Lower leg skin (tissue), 4 donors: ENCODE measurements around the gene TENM4. TPM values are rescaled to one million over a fixed set of nuclear protein-coding genes. Genes with fewer than 3 reads are reported as not detected.

Experiments used
- DNase-seq, 2 donors: peaks; one replicate each; pipeline ENCODE4 v3.0.0-alpha.2; 2019; ENCODE audit warnings: low spot score in 2 of 2
- H3K4me3 ChIP-seq: fragments of 200-600 bp; sonication (generic); 2 replicates; pipeline ENCODE4 v1.5.1; 2017; ENCODE audit warnings: mild to moderate bottlenecking, low read depth; ENCODE audit not compliant: poor library complexity, severe bottlenecking
- POLR2A ChIP-seq, 2 donors: fragments of 450-650 bp; IDR thresholded peaks; one replicate each; pipeline ENCODE4 v1.6.1; 2016 to 2017; ENCODE audit warnings: antibody characterized with exemption in 2 of 2, mild to moderate bottlenecking in 1 of 2, moderate library complexity in 1 of 2
- WGBS, 2 donors: methylation state at CpG; one replicate each; pipeline ENCODE4 v1.1.5; 2018; 5-methylcytosine and 5-hydroxymethylcytosine counted together
- intact Hi-C: fragments of 100-400 bp; cut with DNase I; formaldehyde crosslinking; loops from one replicate; pipeline ENCODE4 v1.15.0; 2023; ENCODE audit warnings: low total_unique reads
- total RNA-seq, 4 donors: library from RNA; depleted of rRNA; stranded (reverse); fragments of >200 nt; gene quantifications; one replicate each; pipeline ENCODE4 v1.1.0, GENCODE V29; 2016
- TF ChIP-seq, protein P1 (sequence below), 3 donors: fragments of 450-650 bp; IDR thresholded peaks; one replicate each; pipeline ENCODE4 v1.5.1; 2016; ENCODE audit warnings: antibody characterized with exemption in 3 of 3, mild to moderate bottlenecking in 3 of 3, moderate library complexity in 2 of 3

TENM4 gene
- total RNA-seq, 4 donors from 2014 or later: 34.4 to 41.1 (median 36.6) TPM

DNA sequence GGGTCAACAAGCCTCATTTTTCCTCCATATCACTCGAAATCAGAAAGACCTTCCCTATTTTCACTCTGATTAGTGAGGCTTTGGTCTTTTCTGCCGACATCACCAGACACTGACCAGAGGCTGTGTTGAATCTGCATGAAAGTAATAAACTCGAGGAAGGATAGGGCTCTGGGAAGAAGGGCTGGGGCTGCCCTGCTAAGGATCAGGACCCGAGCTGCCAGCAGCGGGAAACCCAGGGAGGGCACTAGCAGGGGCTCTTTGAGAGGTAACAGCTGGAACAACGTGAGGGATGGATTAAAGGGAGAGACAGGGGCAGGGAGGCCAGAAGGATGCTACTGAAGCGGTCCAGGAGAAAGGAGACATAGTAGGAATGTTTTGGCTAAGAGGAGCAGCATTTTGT lies 488.7 kb downstream of the TENM4 start:
- intact Hi-C loops: no loop called here
- TF ChIP-seq, protein P1, sequence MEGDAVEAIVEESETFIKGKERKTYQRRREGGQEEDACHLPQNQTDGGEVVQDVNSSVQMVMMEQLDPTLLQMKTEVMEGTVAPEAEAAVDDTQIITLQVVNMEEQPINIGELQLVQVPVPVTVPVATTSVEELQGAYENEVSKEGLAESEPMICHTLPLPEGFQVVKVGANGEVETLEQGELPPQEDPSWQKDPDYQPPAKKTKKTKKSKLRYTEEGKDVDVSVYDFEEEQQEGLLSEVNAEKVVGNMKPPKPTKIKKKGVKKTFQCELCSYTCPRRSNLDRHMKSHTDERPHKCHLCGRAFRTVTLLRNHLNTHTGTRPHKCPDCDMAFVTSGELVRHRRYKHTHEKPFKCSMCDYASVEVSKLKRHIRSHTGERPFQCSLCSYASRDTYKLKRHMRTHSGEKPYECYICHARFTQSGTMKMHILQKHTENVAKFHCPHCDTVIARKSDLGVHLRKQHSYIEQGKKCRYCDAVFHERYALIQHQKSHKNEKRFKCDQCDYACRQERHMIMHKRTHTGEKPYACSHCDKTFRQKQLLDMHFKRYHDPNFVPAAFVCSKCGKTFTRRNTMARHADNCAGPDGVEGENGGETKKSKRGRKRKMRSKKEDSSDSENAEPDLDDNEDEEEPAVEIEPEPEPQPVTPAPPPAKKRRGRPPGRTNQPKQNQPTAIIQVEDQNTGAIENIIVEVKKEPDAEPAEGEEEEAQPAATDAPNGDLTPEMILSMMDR (IDR thresholded peaks at IDR 0.05): no peak
- TF ChIP-seq POLR2A (IDR thresholded peaks at IDR 0.05): no peak
- peak in 1 of 2 donors; percentile 59 for DNase-seq
- H3K4me3 ChIP-seq: no peak overlapping the region
- 76 to 84% methylated on average over 7 of the region's 7 CpGs for WGBS, 2 donors

DNA sequence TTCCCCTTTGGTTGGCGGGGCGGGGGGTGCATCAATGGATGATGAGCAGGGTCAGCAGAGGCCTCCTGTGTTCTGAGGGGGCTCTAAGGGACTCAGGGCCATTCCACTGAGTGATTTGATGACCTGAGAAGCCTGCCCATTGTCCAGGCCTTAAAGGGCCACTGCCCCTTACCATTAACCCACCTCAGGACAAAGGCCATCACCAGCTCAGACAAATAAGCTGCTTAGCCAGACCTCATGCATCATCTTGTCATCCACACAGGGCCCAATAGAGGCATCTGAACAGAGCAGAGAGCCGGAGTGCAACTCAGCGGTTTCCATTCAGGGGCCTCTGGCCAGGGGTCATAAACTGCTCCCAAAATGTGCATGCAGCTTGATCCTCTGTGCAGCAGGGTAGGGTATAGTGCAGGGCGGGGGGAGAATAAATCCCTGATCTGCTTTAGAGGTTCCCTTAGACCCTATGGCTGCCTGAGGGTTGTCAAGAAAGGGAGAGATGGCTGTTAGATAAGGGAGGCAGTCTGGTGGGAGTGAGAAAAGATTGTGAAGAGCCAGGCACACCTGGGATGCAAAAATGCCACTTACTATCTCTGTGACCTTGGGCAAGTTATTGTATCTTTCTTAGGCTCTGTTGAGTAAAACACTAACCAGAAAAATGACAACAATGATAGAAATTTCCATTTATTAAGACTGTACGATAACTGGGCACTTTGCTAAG lies 490.7 kb downstream of the TENM4 start:
- WGBS, 2 donors: 83 to 98% methylated on average over 5 to 6 of the region's 6 CpGs
- TF ChIP-seq, protein P1 (IDR thresholded peaks at IDR 0.05): no peak
- TF ChIP-seq POLR2A (IDR thresholded peaks at IDR 0.05): no peak
- DNase-seq: peak in 1 of 2 donors; percentile 72
- intact Hi-C loops: loop anchor here (2.0 kb wide), 1 partner anchor 45 kb away; no protein-coding TSS in a partner anchor
- H3K4me3 ChIP-seq: no peak overlapping the region

DNA sequence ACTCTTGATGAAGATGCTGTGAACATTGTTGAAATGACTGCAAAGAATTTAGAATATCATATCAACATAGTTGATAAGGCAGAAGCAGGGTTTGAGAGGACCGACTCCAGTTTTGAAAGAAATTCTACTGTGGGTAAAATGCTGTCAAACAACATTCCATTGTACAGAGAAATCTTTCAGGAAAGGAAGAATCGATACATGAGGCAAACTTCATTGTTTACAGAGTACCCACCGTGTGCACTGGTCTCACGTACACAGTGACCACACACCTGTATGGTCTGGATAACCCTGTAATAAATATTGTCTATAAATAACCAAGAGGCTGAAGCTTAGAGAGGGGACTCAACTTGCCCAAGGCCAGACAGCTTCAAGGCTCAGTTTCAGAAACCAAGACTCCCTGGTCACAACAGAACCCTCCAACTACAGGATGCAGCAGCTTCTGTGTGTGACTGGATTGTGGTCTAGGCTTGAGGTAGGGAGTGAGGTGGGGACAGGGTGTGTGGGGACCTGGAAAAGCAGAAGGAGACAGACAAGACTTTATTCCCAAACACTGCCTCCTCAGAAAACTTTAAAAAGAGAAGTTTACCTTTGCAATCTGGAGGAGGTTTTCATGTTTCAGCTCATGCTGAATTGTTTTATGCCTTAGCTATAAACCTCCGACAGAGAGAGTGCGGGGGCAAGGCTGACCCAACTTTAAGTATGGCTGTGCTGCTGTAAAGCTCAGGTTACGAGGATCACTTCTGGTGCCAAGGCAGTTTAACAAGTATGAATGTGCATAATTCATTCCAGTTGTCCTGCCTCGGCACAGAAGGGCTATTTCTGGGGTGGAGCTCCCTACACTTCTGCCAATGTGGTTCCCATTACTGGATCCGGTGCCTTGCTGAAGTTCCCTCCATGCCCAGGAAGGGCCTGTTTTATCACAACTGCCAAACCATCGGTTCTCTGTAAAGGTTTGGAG lies 493.6 kb downstream of the TENM4 start:
- no peak for TF ChIP-seq POLR2A (IDR thresholded peaks at IDR 0.05)
- TF ChIP-seq, protein P1 (IDR thresholded peaks at IDR 0.05): no peak
- no peak overlapping the region for H3K4me3 ChIP-seq
- intact Hi-C loops: no loop called here
- 52 to 68% methylated on average over 10 of the region's 10 CpGs for WGBS, 2 donors
- DNase-seq: peak in 1 of 2 donors; percentile 52

DNA sequence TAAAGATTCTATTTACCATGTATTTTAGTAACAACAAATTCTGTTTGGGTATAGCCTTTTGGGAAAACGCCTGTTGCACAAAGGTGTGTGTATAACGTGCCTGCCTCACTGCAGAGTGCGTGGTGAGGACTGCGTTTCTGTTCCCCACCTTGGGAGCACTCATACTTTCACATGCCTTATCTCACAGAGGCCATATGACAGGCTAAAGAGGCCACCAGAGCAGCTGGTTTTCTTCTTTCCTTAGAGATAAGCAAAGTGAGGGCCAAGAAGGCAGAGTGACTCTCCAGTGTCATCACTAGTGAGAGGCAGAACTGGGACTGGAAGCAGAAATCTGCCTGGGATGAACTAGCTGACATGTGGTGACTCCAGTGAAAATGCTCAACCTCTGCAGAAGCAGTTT lies 497.0 kb downstream of the TENM4 start:
- 79 to 81% methylated on average over 4 of the region's 4 CpGs for WGBS, 2 donors
- intact Hi-C loops: no loop called here
- peak in 1 of 2 donors; percentile 17 for DNase-seq
- TF ChIP-seq, protein P1 (IDR thresholded peaks at IDR 0.05): no peak
- no peak for TF ChIP-seq POLR2A (IDR thresholded peaks at IDR 0.05)
- no peak overlapping the region for H3K4me3 ChIP-seq

DNA sequence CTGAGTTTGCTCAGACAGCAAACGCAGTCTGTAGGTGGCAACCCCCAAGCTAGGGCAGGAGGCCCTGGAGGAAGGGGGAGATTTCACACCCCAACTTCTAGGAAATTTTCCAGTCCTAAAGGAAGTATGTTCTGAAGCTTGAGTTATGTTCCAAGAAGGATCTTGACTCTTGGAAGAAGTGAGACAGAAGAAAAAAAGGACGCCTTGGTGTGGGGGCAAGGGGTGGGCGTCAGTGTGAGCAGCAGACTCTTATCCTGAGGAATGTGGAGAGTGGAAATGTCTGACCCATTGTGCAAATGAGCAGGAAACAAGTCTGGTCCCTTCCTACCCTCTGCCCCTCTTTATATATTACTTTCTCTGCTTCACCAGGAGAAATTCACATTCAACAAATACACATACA lies 497.7 kb downstream of the TENM4 start:
- WGBS, 2 donors: 65 to 68% methylated on average over 3 of the region's 3 CpGs
- no peak for DNase-seq
- intact Hi-C loops: no loop called here
- no peak for TF ChIP-seq POLR2A (IDR thresholded peaks at IDR 0.05)
- TF ChIP-seq, protein P1 (IDR thresholded peaks at IDR 0.05): no peak
- H3K4me3 ChIP-seq: no peak overlapping the region
